ENCODE data around the gene PPIL6.

GRCh38 chr6:109478222-109478805 is 37.9 kb upstream of the PPIL6 start:
- TF ChIP-seq REST (IDR thresholded peaks at IDR 0.05; ENCODE audit: low read depth) (no peak), YY1 (IDR thresholded peaks at IDR 0.05; ENCODE audit: low read depth) (no peak), TAF1 (IDR thresholded peaks at IDR 0.05; ENCODE audit: low read depth) (no peak), EP300 (IDR thresholded peaks at IDR 0.05; ENCODE audit: borderline replicate concordance) (no peak), RAD21 (IDR thresholded peaks at IDR 0.05; ENCODE audit: low read depth) (no peak)

All from Ishikawa (cell line).